Activated B cell treated with CpG ODN at 0.5 μM for 24 hours (primary cell): ENCODE measurements around the gene ACVR2B. TPM values are rescaled to one million over a fixed set of nuclear protein-coding genes. Genes with fewer than 3 reads are reported as not detected.

ENCODE experiments used
- ATAC-seq: fragments of 200-7000 bp; cut with Tn5 transposase; one replicate; pipeline ENCODE4 v1.10.0; 2021; ENCODE audit warnings: low read depth, mild to moderate bottlenecking, moderate library complexity
- CTCF ChIA-PET: fragments of 350-600 bp; sonication (Branson Sonifier 250); formaldehyde crosslinking; loops from one replicate; lab custom pipeline; 2021; ENCODE audit warnings: antibody characterized with exemption; lab: Charles Lee
- POLR2A ChIA-PET: fragments of 350-600 bp; sonication (Branson Sonifier 250); formaldehyde crosslinking; loops from one replicate; lab custom pipeline; 2021; ENCODE audit warnings: antibody characterized with exemption; lab: Charles Lee
- DNase-seq: peaks from one replicate; pipeline ENCODE4 v3.0.0; 2022
- H3K27ac Mint-ChIP-seq: one replicate; pipeline ENCODE4 v1.8.0; 2020; ENCODE audit warnings: mixed read lengths
- H3K27me3 Mint-ChIP-seq: one replicate; pipeline ENCODE4 v1.8.0; 2021; ENCODE audit warnings: mixed read lengths
- H3K36me3 Mint-ChIP-seq: one replicate; pipeline ENCODE4 v1.8.0; 2021; ENCODE audit warnings: low read depth, mixed read lengths
- H3K4me1 Mint-ChIP-seq: one replicate; pipeline ENCODE4 v1.8.0; 2021; ENCODE audit warnings: mixed read lengths
- H3K4me3 Mint-ChIP-seq: one replicate; pipeline ENCODE4 v1.8.0; 2020; ENCODE audit warnings: mild to moderate bottlenecking, mixed read lengths
- H3K9me3 Mint-ChIP-seq: one replicate; pipeline ENCODE4 v1.8.0; 2020; ENCODE audit warnings: mixed read lengths
- intact Hi-C: fragments of 100-400 bp; cut with micrococcal nuclease; formaldehyde crosslinking; loops from one replicate; pipeline ENCODE4 v1.15.1; 2024
- total RNA-seq: library from RNA; stranded (reverse); gene quantifications from 2 replicates; pipeline ENCODE4 v1.2.3, GENCODE V29; 2022
- TF ChIP-seq, protein P1 (sequence below): fragments of 200-600 bp; IDR thresholded peaks from one replicate; pipeline ENCODE4 v1.8.0; 2022; ENCODE audit warnings: antibody characterized with exemption, mild to moderate bottlenecking

The ACVR2B gene
- total RNA-seq, 1 donor from 2014 or later, result 1.4 TPM

DNA sequence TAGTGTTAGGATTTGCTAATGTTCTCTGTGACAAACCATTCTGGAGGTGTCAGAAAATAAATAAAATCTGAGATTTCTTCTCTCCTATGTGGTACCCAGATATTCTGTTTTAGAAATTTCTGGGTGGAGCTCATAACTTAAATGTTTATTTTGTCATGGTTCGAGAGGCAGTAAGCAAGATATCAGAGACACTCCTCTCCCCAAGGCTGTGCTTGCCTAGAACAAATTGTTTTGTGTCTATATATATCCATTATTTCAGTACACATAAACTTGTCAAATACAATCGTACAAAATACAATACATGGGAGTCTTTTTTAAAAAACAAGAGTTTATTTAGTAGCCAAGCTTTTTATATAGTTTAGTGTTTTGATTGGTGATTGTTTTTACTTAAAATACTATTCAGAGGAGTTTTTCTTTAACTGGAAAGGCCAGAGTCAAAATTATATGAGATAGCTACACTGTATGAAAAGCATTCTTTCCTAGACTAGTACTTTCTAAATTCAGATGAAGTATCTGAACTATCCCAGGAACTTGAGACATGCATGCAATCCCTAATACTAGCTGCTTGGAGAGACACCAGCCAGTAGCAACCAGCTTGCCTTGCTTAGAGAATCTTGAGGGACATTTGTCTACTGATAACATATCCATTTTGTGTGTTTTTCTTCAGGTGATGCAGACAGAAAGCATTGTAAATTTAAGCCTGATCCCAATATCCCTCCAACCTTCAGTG lies 47.2 kb downstream of the ACVR2B start:
- Mint-ChIP-seq H3K9me3 (no peaks in the 10 kb centered on the region), H3K4me1 (peaks cover 8% of the 10 kb centered on the region), H3K27me3 (no peaks in the 10 kb centered on the region), H3K27ac (no peak overlapping the region), H3K4me3 (no peak overlapping the region), H3K36me3 (peaks cover 50% of the 10 kb centered on the region)
- intact Hi-C loops, result no loop called here
- no peak for ATAC-seq
- no peak for DNase-seq
- POLR2A ChIA-PET, result no interaction called here
- CTCF ChIA-PET, result interaction anchor here (0.7 kb wide), 1 partner anchor 21 kb away, joined by 3 read pairs; no protein-coding TSS in a partner anchor
- TF ChIP-seq, protein P1, sequence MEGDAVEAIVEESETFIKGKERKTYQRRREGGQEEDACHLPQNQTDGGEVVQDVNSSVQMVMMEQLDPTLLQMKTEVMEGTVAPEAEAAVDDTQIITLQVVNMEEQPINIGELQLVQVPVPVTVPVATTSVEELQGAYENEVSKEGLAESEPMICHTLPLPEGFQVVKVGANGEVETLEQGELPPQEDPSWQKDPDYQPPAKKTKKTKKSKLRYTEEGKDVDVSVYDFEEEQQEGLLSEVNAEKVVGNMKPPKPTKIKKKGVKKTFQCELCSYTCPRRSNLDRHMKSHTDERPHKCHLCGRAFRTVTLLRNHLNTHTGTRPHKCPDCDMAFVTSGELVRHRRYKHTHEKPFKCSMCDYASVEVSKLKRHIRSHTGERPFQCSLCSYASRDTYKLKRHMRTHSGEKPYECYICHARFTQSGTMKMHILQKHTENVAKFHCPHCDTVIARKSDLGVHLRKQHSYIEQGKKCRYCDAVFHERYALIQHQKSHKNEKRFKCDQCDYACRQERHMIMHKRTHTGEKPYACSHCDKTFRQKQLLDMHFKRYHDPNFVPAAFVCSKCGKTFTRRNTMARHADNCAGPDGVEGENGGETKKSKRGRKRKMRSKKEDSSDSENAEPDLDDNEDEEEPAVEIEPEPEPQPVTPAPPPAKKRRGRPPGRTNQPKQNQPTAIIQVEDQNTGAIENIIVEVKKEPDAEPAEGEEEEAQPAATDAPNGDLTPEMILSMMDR, result no peak

DNA sequence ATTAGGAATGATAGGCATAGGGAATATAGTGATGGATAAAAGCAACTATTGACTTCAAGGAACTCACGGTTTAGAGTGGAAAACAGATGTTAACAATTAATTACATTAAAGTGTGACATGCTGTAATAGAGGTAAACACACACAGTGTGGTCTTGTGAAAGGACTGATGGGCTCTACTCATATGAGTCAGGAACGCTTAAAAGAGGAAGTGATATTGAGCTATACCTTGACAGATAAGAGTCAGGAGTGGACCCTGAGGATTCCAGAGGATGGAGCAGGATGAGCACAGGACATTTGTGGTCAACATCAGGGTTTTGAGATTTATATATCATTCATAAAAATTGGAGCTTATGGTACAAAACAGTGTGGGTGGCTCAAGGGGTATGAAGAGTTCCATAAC lies 53.4 kb downstream of the ACVR2B start:
- H3K36me3 Mint-ChIP-seq, result peaks cover 62% of the 10 kb centered on the region
- ChIA-PET CTCF (interaction anchor here (1.7 kb wide), 1 partner anchor 14 kb away, joined by 6 read pairs; no protein-coding TSS in a partner anchor), POLR2A (interaction anchor here (0.7 to 1.1 kb wide), 2 partner anchors 10 to 11 kb away, joined by 3 read pairs; partner anchors contain the start of gene EXOG)
- TF ChIP-seq, protein P1, result no peak
- intact Hi-C loops, result no loop called here
- no peaks in the 10 kb centered on the region for H3K9me3 Mint-ChIP-seq
- H3K27me3 Mint-ChIP-seq, result no peaks in the 10 kb centered on the region
- H3K4me1 Mint-ChIP-seq, result no peaks in the 10 kb centered on the region
- DNase-seq, result no peak
- H3K27ac Mint-ChIP-seq, result no peak overlapping the region
- no peak overlapping the region for H3K4me3 Mint-ChIP-seq
- peak; percentile 31 for ATAC-seq

DNA sequence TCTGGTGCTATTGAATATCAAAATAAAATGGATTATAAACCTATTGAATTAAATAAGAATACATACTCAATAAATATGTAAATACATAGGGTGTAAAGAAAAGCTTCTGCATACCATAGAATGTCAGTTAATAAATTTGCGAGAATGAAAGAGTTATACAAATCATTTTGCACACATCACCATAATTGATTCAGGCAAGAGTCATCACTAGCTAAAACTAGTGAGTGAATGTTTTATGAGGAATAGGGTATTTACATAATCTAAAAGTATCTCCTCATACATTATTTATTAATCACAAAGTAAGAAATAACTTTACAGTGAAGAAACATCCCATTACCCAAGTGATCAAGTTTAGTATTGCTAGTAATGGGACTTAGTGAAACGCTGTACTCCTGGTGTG lies 56.0 kb downstream of the ACVR2B start:
- POLR2A ChIA-PET, result no interaction called here
- CTCF ChIA-PET, result interaction anchor here (1.2 to 2.1 kb wide), 2 partner anchors 9 to 12 kb away, joined by 3 to 11 read pairs; no protein-coding TSS in a partner anchor
- intact Hi-C loops, result no loop called here

DNA sequence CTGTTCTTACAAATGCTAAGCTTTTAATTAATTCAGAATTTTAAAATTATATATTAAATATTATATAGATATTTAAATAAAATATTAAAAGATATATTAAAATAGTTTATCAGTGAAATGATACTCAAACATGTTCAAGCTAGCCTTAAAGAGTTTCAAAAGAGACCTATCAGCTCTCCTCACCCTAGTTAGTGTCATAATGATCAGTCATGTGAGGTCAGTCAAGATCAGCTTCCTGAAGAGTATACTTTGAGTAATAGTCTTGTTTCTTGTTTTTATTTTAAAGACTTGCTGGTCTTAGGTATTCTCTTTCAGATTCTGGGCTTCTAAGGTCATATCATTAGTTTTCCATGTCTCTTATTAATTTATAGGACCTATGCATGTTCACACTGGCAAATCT lies 56.9 kb downstream of the ACVR2B start:
- CTCF ChIA-PET, result interaction anchor here (1.2 to 2.1 kb wide), 3 partner anchors 8 to 14 kb away, joined by 3 to 11 read pairs (median 5); partner anchors contain the start of gene EXOG
- Mint-ChIP-seq H3K9me3 (no peaks in the 10 kb centered on the region), H3K36me3 (peaks cover 51% of the 10 kb centered on the region), H3K4me3 (no peak overlapping the region), H3K4me1 (no peaks in the 10 kb centered on the region), H3K27me3 (no peaks in the 10 kb centered on the region), H3K27ac (no peak overlapping the region)
- POLR2A ChIA-PET, result no interaction called here
- DNase-seq (no peak), ATAC-seq (no peak)
- TF ChIP-seq, protein P1, result no peak
- intact Hi-C loops, result no loop called here

More for the DNA sequence above, 56.0 kb downstream of the ACVR2B start:
- Mint-ChIP-seq H3K36me3 (peaks cover 54% of the 10 kb centered on the region), H3K4me1 (no peaks in the 10 kb centered on the region), H3K27me3 (no peaks in the 10 kb centered on the region), H3K4me3 (no peak overlapping the region), H3K9me3 (no peaks in the 10 kb centered on the region), H3K27ac (no peak overlapping the region)
- TF ChIP-seq, protein P1, result no peak
- DNase-seq, result no peak
- no peak for ATAC-seq

DNA sequence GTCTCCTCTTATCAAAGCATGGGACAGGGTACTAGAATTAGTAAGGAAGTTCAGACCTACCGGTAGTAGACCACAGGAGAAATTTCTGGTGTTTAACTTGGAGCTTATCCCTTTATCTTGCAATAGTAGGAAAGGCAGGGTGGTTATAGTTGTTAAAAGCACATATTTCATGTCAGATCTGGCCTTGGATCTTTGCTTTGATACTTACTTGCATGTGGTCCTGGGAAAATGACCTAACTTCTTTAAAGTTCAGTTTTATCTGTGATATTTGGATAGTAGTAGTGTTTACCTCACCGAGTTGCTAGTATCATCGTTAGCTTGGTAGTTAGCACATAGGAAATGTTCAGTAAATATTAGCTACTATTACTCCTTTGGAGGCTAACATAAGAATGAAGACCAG lies 57.9 kb downstream of the ACVR2B start:
- Mint-ChIP-seq H3K9me3 (no peaks in the 10 kb centered on the region), H3K27ac (no peak overlapping the region), H3K36me3 (peaks cover 48% of the 10 kb centered on the region), H3K4me1 (no peaks in the 10 kb centered on the region), H3K27me3 (no peaks in the 10 kb centered on the region), H3K4me3 (no peak overlapping the region)
- ChIA-PET CTCF (interaction anchor here (1.5 to 2.1 kb wide), 2 partner anchors 10 to 15 kb away, joined by 5 to 11 read pairs; partner anchors contain the start of gene EXOG), POLR2A (no interaction called here)
- DNase-seq, result no peak
- TF ChIP-seq, protein P1, result no peak
- ATAC-seq, result no peak
- intact Hi-C loops, result no loop called here
